Right ventricle myocardium superior (tissue), 1 donor: ENCODE measurements around the gene TDRD12. TPM values are rescaled to one million over a fixed set of nuclear protein-coding genes. Genes with fewer than 3 reads are reported as not detected.
"Not testable (repeated sequence)": the region's sequence is repeated elsewhere in the genome, so short reads cannot be mapped to it uniquely, and the experiment has no call there.

ENCODE experiments used
- ATAC-seq: fragments of 200-7000 bp; cut with Tn5 transposase; one replicate; pipeline ENCODE4 v1.9.1; 2020; ENCODE audit warnings: mild to moderate bottlenecking; ENCODE audit not compliant: poor library complexity
- DNase-seq: peaks from one replicate; pipeline ENCODE4 v3.0.0-alpha.2; 2020
- intact Hi-C: fragments of 100-400 bp; cut with DNase I; formaldehyde crosslinking; loops from one replicate; pipeline ENCODE4 v1.11.2; 2022
- total RNA-seq: library from RNA; stranded (reverse); fragmentation: NEBNext Ultra II Directional; extraction: Animal tissue kit (Norgen Biotek cat#: 25700); gene quantifications from one replicate; pipeline ENCODE4 v1.2.1, GENCODE V29; 2021
- donor health status: DM: no; HTN: yes; CAD: no; lungs with severe emphysema.

Gene TDRD12
- total RNA-seq, 1 donor from 2014 or later = not detected

GRCh38 chr19:32818536-32818935, 99.0 kb downstream of the TDRD12 start:
- ATAC-seq = no peak
- DNase-seq = no peak
- intact Hi-C loops = no loop called here

- intact Hi-C loops = no loop called here
- ATAC-seq = no peak
- DNase-seq = no peak
Measured at GRCh38 chr19:32819419-32820400, 100.1 kb downstream of the TDRD12 start.

GRCh38 chr19:32822916-32823746, 103.6 kb downstream of the TDRD12 start:
- DNase-seq = no peak
- no peak for ATAC-seq
- intact Hi-C loops = no loop called here

GRCh38 chr19:32823747-32824102, 104.2 kb downstream of the TDRD12 start:
- DNase-seq (no peak), ATAC-seq (no peak)
- intact Hi-C loops = no loop called here

- intact Hi-C loops = no loop called here
- ATAC-seq (no peak), DNase-seq (no peak)
Measured at GRCh38 chr19:32824191-32824751, 104.7 kb downstream of the TDRD12 start.

- intact Hi-C loops = no loop called here
- ATAC-seq (no peak), DNase-seq (no peak)
Measured at GRCh38 chr19:32824916-32825608, 105.5 kb downstream of the TDRD12 start.

- intact Hi-C loops = no loop called here
- ATAC-seq (no peak), DNase-seq (no peak)
Measured at GRCh38 chr19:32828139-32828538, 108.6 kb downstream of the TDRD12 start.

- no peak for ATAC-seq
- intact Hi-C loops = no loop called here
- DNase-seq = no peak
Measured at GRCh38 chr19:32828643-32829344, 109.2 kb downstream of the TDRD12 start.

- intact Hi-C loops = no loop called here
- DNase-seq = no peak
Measured at GRCh38 chr19:32829345-32829896, 109.9 kb downstream of the TDRD12 start.

GRCh38 chr19:32830231-32831014, 110.9 kb downstream of the TDRD12 start:
- ATAC-seq (no peak), DNase-seq (no peak)
- intact Hi-C loops = no loop called here

More at GRCh38 chr19:32829345-32829896, 109.9 kb downstream of the TDRD12 start:
- ATAC-seq = no peak

GRCh38 chr19:32831611-32832010, 112.0 kb downstream of the TDRD12 start:
- ATAC-seq = no peak
- intact Hi-C loops = no loop called here
- DNase-seq = no peak

GRCh38 chr19:32832094-32832493, 112.5 kb downstream of the TDRD12 start:
- intact Hi-C loops, DNase-seq, ATAC-seq: not testable (repeated sequence)

- intact Hi-C loops, ATAC-seq, DNase-seq: not testable (repeated sequence)
Measured at GRCh38 chr19:32832825-32833224, 113.3 kb downstream of the TDRD12 start.

GRCh38 chr19:32833388-32833787, 113.8 kb downstream of the TDRD12 start:
- ATAC-seq, intact Hi-C loops: not testable (repeated sequence)

GRCh38 chr19:32837531-32837930, 118.0 kb downstream of the TDRD12 start:
- no peak for ATAC-seq
- DNase-seq = no peak
- intact Hi-C loops = no loop called here

More at GRCh38 chr19:32833388-32833787, 113.8 kb downstream of the TDRD12 start:
- DNase-seq = not testable (repeated sequence)

GRCh38 chr19:32842061-32842460, 122.5 kb downstream of the TDRD12 start:
- intact Hi-C loops = no loop called here
- ATAC-seq (no peak), DNase-seq (no peak)

- ATAC-seq = no peak
- no peak for DNase-seq
- intact Hi-C loops = no loop called here
Measured at GRCh38 chr19:32843716-32844245, 124.2 kb downstream of the TDRD12 start.
